Endometrial microvascular endothelial cells (primary cell): ENCODE data around the gene FBRSL1. TPM values are rescaled to one million over a fixed set of nuclear protein-coding genes. Genes with fewer than 3 reads are reported as not detected.

Source experiments
- in situ Hi-C: cut with HindIII; loops from 2 replicates; pipeline ENCODE4 v1.10.0; 2017; ENCODE audit warnings: low sequenced_read_pairs, low pct_unique_long_range_greater_than_20kb; ENCODE audit errors: inconsistent ontology term
- total RNA-seq: library from RNA; depleted of rRNA; stranded (reverse); fragments of >200 nt; gene quantifications from one replicate; pipeline ENCODE4 v1.2.3, GENCODE V29; 2015; ENCODE audit errors: inconsistent ontology term

The FBRSL1 gene
- total RNA-seq, 1 donor from 2014 or later: 8.3 TPM

DNA sequence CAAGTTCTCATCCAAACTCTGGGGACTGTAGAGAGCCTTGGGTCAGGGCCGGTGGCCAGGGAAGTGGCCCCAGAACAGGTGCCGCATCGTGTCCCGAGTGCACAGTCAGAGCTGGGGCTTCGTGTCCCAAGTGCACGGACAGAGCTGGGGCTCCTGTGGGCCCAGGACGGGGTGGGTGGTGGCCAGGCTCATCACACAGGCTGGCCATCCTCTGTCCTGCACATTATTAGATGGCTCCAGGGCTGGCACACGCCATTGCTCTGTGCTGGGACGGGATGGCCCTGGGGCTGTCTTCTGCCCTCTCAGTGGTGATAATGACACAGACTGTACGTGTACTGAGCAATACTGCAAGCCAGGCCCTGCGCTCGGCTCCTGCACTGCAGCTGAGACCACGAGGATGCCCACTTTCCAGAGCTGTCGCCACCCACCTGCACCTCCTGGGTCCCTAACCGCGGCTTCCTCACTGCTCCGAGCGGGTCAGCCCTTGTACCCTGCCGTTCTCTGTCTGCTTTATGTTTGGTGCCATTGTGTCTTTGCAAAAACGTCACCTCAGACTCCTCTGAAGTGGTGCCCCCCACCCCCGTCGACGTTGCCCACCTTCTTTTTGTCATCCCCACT, 1.9 kb downstream of the FBRSL1 start:
- in situ Hi-C loops: no loop called here

DNA sequence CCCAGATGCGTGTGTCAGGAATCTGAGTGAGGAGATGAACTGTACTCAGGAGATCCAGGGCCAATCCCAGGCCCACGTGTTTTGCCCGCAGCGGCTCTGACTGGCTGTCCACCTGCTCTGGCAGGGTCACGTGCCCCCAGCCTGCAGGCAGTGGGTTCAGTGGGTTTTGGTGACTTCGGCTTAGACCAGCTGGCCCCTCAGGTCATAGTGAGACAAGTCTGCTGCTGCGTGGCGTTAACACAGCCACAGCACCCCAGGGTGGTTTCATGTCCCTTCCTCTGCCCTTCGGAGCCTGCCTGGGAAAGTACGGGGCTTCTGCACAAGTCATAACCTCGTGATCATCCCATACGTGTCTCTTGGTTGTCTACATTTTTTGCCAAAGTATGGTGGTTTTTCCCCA, 2.6 kb downstream of the FBRSL1 start:
- in situ Hi-C loops: no loop called here

DNA sequence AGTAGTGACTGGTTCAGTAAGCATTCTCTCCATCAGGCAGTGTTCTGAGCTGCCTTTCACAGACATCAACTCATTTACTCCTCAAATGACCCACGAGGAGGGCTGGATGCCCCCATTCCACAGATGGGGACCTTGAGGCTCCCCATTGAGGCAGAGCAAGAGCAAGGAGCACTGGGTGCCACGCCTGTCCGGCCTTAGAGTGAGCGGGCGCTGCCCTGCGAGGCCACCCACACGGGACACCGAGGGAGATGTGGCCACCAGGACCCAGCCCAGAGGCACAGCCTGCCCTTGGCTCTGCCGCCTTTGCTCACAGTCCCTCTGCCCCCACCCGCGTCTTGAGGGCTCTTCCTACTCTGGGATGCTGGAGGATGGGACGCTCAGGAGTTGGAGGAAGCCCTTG, 3.0 kb downstream of the FBRSL1 start:
- in situ Hi-C loops: no loop called here

DNA sequence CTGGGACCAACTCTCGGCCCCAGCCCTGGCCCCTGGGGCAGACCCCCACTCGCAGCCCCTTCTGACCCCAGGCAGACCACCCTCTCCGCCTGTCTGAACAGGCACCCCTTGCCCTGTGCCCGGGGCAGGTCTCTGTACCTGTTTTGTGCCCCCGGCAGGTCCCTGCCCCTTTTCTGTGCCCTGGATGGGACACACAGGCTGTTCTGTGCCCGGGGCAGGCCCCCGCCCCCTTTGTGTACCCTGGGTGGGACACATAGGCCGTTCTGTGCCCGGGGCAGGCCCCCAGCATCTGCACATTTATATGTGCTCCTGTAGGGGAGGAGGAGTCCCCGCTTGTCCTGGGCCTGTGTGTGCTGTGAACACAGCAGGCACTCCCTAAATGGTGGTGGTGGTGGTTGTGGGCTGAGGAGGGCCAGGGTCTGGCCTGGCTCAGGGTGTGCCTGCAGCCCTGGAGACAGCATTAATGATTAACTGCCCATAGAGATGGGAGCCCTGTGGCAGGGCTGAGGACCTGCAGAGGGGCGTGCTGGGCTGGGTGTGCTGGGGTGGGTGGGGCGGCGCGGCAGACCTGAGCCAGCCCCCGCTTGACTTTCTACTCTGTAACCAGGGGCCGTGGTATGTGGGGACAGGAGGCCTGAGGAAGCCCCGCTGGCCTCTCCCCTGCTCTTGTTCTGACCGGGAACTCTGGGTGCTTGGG, 3.7 kb downstream of the FBRSL1 start:
- in situ Hi-C loops: no loop called here

DNA sequence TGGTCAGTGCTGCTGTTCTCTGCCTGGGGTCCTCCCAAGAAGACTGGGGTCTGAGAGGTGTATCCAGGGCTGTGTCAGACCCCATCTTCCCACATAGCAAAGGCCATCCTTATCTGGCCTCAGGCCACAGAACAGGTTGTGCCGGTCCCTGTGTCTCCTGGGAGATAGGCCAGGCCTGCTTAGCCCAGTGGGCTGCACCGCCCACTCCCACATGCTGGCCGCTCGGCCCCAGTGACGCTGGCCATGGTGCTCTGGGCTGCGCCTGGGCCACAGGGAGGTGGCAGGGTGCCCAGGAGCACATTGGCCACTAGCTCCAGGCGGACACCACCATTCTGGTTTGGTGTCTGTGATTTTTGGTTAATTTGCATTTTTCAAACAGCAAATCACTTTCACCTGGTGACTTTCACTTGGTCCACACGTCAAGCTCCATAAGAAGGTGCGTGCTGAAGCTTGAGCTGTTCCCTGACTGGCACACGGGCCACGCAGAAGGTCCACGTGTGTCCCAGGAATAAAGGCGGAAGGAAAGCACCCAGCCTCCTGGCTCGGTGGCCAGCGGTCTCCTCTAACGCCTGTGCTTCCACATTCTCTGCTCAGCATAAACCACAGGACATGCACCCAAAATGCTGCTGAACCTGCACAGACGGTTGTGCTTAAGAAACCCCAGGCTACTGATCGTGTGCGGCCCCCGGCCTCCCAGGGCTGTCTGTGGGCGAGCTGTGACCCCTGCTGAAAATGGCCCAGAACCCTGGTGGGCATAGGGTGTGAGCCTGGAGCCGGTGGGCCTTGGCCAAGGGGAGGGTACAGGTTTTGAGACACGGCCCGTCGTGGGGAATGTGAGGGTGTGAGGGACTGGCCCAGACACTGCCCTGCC, 4.6 kb downstream of the FBRSL1 start:
- in situ Hi-C loops: no loop called here

DNA sequence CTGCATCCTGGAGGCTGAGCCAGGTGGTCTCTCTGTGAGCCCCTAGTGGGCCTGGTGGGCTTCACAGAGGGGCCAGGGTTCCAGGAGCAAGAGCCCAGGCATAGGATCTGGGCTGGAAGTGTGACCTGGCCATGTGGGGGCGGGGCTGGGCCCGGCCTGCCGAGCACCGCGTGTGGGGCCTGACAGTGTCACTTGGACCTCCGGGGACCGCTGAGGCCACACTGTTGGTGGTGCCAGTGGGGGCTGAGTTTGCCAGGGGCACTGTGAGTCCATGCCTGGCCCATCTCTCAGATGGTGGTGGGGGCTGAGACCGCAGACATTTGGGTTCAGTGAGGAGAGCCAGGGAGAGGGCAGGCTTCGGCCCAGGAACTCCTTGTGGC, 5.2 kb downstream of the FBRSL1 start:
- in situ Hi-C loops: no loop called here

DNA sequence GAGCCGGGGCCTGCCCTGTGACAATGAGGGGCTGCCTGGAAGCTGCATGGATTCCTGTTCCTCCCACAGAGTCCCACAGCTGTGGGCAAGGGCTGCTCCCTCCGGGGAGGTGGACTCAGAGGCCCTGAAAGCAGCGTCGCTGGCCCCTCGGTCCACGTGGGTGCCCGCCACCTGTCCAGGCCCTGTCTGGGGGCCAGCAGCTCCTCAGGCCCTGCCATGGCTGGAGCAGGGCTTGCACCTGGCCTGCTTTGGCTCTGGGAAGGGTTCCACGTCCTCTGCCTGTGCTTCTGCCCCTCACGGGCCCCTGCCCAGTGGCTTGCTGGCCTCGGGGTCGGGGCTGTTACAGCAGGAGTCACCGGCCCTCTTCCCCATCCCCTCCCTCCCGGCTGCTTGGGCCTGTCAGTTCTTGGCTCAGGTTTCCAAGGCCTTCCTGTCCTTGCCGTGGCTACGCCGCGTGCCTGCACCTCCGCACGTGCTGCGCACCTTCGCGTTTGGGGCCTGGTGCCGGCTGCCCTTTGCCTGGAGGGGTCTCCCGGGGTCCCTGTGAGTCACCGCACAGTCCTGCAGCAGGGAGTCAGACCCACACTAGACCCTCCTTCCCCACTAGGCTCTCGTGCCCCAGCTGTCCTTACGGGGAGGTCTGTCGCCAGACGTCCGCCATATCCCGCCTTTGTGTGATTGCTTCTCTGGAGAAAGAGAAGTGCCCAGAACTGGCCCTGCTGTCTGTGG, 5.8 kb downstream of the FBRSL1 start:
- in situ Hi-C loops: no loop called here

DNA sequence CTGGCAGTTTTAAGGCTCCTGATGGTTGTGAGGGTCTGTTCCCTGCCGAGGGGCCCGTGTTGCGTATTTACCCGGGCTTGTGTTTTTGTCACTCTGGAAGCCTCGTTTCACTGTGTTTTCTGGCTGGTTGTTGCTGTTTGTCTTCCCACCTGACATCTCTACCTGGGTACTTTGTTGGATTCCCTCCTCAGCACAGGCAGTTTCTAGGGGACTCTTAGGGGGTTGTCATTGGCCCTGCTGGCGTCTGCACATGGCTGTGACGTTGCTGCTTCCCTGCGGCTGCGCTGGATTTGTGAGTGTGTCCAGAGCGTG, 6.4 kb downstream of the FBRSL1 start:
- in situ Hi-C loops: no loop called here

DNA sequence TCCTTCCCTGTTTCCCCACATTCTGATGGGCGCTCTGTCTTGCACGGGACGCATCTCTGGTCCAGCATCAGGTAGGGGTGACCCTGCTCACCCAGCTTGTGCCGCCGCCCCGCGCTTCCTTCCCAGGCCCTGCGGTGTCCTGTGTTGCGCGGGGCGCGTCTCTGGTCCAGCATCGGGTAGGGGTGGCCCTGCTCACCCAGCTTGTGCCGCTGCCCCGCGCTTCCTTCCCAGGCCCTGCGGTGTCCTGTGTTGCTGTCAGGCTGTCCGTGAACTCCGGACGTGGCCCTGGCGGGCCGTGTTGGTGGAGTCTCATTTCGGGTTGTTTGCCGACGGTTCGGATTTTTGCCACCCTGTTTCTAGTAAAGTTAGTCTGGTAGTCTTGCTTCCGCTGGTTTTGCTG, 6.8 kb downstream of the FBRSL1 start:
- in situ Hi-C loops: no loop called here

DNA sequence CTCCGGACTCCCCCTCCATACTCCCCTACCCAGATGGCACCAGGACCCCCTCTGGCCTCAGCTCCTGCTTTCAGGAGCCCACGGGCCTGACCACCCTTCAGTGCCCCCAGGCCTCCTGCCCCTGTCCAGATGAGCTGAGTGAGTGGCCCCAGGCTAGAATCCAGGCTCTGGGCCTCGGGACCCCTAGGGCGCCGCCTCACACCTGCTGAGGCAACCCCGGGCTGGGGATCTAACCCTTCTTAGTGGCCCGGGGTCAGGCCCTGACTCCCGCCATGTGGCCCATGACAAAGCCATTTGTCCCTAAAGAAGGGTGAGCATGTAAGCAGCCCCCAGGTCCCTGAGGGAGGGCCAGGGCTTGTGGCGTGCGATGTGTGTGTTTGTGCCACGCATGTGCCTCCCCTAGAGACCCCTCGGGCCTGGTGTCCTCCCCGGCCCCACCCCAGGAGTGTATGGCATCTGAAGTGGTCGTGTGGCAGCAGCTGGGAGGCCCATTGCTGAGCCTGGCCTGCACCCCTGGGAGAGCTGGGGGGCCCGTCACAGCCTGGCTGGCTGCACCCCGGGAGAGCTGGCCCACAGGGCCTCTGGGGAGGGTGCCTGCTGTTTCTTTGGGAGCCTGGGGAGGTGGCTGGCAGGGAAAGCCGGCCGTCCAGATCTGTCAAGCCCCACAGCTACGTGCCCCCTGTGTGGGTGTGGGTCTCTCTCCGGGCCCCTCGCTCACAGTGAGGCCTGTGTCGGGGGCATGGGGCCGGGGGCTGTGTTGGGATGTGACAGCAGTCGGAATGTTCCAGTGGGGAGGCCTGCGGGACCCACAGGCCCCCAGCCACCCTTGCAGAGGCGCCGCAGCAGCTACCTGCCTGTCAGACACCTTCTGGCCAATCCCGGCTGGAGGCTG, 7.8 kb downstream of the FBRSL1 start:
- in situ Hi-C loops: no loop called here

DNA sequence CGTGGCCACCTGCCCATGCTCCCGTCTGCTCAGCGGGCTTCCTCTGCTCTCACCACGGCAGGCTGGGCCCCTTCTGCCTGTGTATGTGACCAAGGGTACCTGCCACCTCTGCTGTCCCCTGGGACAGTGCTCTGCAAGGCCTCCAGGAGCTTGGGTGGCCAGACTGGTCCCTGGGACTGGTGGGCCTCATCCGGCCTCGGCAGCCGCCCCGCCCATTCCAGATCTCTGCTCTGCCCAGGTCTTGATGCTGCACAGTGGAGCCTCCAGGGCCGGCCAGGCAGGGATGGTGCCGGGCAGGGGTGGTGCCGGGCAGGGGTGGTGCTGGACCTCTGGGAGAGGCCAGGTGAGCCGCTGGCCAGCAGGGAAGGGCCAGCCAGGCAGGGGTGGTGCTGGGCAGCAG, 9.0 kb downstream of the FBRSL1 start:
- in situ Hi-C loops: no loop called here

DNA sequence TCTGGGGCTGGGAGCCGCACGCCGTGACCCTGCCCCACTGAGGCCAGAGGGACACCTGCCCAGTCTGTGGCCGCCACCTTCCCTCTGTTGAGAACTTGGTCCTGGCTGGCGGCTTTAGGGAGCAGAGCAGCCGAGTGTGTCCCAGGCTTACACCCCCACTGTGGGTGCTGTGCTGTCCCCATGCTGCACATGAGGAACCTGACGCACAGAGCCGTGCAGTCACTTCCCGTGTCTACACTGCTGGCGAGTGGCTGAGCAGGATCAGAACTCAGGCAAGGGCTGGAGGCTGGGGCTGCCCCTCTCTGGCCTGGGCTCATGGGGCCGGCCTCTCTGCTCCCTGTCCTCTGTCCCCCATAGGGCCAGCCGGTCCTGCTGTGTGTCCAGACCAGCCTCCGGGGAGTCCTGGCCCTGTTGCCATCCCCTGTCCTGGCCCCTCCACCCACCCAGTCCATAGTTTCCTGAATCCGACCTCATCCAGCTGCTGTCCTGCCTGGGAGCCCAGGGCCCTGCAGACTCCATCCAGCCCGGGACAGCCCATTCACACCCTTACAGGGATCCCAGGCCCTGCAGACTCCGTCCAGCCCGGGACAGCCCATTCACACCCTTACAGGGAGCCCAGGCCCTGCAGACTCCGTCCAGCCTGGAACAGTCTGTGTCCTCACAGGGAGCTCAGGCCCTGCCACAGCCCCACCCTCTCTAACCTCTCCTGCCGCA, 10.3 kb downstream of the FBRSL1 start:
- in situ Hi-C loops: no loop called here

DNA sequence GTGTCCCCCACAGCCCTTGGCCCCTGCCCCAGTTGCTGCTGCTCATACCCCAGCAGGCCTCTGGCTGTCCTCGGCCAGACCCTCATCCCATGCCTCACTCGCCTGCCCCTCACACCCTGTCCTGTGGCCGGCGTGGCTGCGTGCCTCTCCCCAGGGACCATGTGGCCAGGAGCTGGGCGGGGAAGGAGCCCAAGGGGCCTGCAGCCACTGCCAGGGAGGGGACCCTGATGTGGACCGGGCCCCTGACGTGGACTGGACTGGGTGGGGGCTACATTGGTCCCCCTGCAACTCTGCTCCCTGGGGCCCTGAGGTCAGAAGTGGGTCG, 10.9 kb downstream of the FBRSL1 start:
- in situ Hi-C loops: no loop called here

DNA sequence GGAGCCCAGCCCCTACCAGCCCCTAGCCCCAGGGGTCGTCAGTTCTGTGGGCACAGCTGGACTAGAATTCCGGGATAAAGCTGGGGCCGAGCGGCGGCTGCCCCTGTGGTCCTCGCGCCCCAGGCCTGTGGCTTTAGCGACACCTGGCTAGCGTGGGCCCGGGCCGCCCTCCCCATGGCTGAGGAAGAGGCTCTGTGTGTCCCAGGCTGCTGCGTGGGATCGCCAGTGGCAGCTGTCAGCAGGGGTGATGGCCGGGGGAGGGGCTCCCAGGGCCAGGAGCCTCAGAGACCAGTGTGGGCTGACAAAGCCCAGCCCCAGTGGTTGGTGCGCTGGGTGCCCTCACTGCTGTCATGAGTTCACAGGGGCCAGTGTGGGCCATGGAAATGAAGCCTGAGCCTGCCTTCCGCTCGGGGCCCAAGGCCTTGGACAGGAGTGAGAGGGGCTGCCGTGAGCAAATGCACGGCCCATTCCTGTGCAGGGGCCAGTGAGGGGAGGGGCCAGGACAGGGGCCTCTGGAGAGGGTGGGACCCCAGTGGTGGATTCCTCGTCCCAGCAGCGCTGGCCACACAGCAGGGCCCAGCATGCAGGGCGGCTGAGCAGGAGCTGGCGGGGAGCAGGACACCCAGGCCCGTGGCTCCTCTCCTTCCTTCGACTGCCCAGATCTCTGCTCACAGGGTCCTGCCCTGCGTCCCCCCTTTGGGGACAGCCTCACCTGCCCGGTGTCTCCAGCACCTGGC, 11.4 kb downstream of the FBRSL1 start:
- in situ Hi-C loops: no loop called here

DNA sequence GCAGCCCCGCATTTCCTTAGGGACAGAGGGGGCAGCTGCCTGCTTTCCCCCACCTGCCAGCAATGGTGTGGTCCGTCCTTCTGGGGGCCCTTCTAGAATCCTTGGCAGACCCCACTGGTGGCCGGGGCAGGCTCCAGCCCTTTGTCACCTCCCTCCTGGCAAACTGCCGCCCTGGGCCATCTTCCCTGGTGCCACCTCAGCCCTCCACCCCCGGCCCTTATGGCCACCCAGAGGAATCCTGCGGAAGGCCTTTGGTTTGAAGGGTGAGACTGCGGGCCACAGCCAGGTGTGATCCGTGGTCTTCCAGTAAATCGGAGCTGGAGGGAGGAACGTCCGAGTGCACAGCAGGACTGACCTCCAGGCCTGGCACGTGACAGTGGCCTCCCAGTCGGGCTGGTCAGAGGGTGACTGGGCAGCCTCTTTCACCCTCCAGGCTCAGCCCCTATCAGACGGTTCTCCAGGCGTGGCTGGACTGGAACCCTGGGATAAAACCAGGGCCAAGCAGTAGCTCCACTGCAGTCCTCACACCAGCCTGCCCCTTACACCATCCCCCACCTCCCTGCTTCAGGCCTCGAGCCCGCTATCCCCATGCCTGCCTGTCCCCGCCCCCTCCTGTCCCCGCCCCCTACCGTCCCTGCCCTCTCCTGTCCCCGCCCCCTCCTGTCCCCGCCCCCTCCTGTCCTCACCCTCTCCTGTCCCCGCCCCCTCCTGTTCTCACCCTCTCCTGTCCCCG, 12.4 kb downstream of the FBRSL1 start:
- in situ Hi-C loops: no loop called here

DNA sequence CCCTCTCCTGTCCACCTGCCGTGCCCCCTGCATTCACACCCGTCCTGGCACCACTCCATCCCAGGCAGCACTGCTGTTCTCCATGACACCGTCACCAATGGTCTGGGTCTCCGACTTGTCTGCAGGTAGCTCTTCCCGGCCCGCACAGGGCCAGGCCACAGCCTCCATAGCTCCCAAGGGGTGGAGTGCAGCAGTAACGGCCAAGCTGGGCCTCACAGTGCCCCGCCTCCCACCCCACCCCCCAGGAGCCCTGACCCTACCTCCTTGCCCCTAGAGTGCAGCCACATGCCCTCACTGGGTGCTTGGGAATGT, 12.9 kb downstream of the FBRSL1 start:
- in situ Hi-C loops: no loop called here

DNA sequence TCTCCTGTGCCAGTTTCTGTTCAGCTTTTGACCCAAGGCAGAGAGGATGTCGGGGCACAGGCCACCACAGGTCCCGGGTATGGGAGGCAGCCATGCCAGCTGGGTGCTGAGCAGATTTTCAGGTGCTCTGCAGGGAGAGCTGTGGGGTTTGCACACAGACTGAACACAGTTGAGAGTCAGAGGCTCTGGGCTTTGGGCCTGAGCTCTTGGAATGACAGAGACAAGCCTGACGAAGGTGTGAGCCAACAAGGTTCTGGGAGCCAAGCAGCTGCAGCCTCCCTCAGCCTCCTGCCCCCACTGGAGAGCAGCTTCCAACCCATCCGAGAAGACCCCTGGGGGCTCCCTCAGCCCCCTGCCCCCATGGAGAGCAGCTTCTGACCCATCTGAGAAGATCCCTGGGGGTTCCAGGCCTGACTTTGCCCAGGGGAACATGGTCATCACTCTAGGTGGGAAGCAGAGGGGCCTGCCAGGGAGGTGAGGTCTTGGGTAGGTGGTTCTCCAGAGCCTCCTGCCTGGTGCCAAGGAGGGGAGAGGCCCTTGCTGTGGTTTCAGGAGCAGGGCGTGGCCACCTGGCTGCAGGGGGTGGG, 13.8 kb downstream of the FBRSL1 start:
- in situ Hi-C loops: no loop called here
